Hematopoietic multipotent progenitor cell treated with erythropoietin and hydrocortisone succinate and interleukin-3 and kit ligand, for 6 days (in vitro differentiated cells): ENCODE results near the gene ROCK2.
A peak's percentile ranks its signal among the peaks of the same experiment; 100 is the strongest.

Experiments
- DNase-seq: peaks from one replicate; pipeline ENCODE4 v3.0.0-alpha.2; 2015

The ROCK2 gene

GRCh38 chr2:11344342-11344955 lies at the start of gene ROCK2:
Gene ROCK2, minus strand, starts transcription at chr2:11344636. Its CDS starts 500 bp downstream, at chr2:11344136.
- peak; percentile 85 for DNase-seq

GRCh38 chr2:11393711-11394236 lies 49.3 kb upstream of the ROCK2 start:
- no peak for DNase-seq

- no peak for DNase-seq
These were observed 47.5 kb upstream of the ROCK2 start for GRCh38 chr2:11391942-11392266.

GRCh38 chr2:11390399-11390658 lies 45.9 kb upstream of the ROCK2 start:
- DNase-seq = no peak

GRCh38 chr2:11389551-11390398 lies 45.3 kb upstream of the ROCK2 start:
- DNase-seq = no peak

GRCh38 chr2:11389052-11389420 lies 44.6 kb upstream of the ROCK2 start:
- DNase-seq = no peak

- DNase-seq = no peak
These were observed 44.0 kb upstream of the ROCK2 start for GRCh38 chr2:11388262-11389051.

GRCh38 chr2:11387843-11388242 lies 43.4 kb upstream of the ROCK2 start:
- DNase-seq = peak; percentile 47

- DNase-seq = no peak
These were observed 42.6 kb upstream of the ROCK2 start for GRCh38 chr2:11387100-11387390.

GRCh38 chr2:11385847-11386246 lies 41.4 kb upstream of the ROCK2 start:
- no peak for DNase-seq

- DNase-seq = no peak
These were observed 40.8 kb upstream of the ROCK2 start for GRCh38 chr2:11385216-11385615.

GRCh38 chr2:11379558-11379957 lies 35.1 kb upstream of the ROCK2 start:
- DNase-seq = no peak

GRCh38 chr2:11377928-11378545 lies 33.6 kb upstream of the ROCK2 start:
- DNase-seq = no peak

- no peak for DNase-seq
These were observed 31.6 kb upstream of the ROCK2 start for GRCh38 chr2:11376071-11376470.

GRCh38 chr2:11375689-11376027 lies 31.2 kb upstream of the ROCK2 start:
- no peak for DNase-seq

- no peak for DNase-seq
These were observed 30.7 kb upstream of the ROCK2 start for GRCh38 chr2:11375025-11375688.

GRCh38 chr2:11373096-11373495 lies 28.7 kb upstream of the ROCK2 start:
- DNase-seq = no peak

- DNase-seq = no peak
These were observed 26.9 kb upstream of the ROCK2 start for GRCh38 chr2:11371092-11371937.

- no peak for DNase-seq
These were observed 26.1 kb upstream of the ROCK2 start for GRCh38 chr2:11370377-11371091.

GRCh38 chr2:11368059-11368572 lies 23.7 kb upstream of the ROCK2 start:
- DNase-seq = no peak

GRCh38 chr2:11367170-11367730 lies 22.8 kb upstream of the ROCK2 start:
- no peak for DNase-seq
